ENCODE data around the gene MYL5. TPM values are rescaled to one million over a fixed set of nuclear protein-coding genes. Genes with fewer than 3 reads are reported as not detected.
A peak's percentile ranks its signal among the peaks of the same experiment; 100 is the strongest.

Gene MYL5
- total and polyA plus RNA-seq, 10 of the 15 experiments (the other 5 are each of a cell fraction or from before 2014, with no cell fraction given), result 1.2 to 13.8 (median 7.1) TPM

GRCh38 chr4:705278-706082 lies 31.1 kb downstream of the MYL5 start, which contains the start of gene PCGF3 (continued):
- TF ChIP-seq REST (IDR thresholded peaks at IDR 0.05; ENCODE audit: low read depth, low read length), result no peak
- no peak for TF ChIP-seq ESRRA (IDR thresholded peaks at IDR 0.05; ENCODE audit: low read length)
- TF ChIP-seq STAT1 (conservative IDR thresholded peaks at IDR 0.05), result no peak
- no peak for TF ChIP-seq ATF2 (IDR thresholded peaks at IDR 0.05; ENCODE audit: low read length)
- no peak for TF ChIP-seq SRF (IDR thresholded peaks at IDR 0.05; ENCODE audit: low read depth in 2 of 2, low read length in 2 of 2)
- TF ChIP-seq RELB (IDR thresholded peaks at IDR 0.05; ENCODE audit: low read depth), result no peak
- no peak for TF ChIP-seq PAX8 (IDR thresholded peaks at IDR 0.05)
- peak; percentile 84 for TF ChIP-seq GATAD2B (conservative IDR thresholded peaks at IDR 0.05; ENCODE audit: low read depth)
- TF ChIP-seq RAD21 (IDR thresholded peaks at IDR 0.05; ENCODE audit: insufficient read depth, low read depth, low read length), result no peak
- TF ChIP-seq NFYA (IDR thresholded peaks at IDR 0.05; ENCODE audit: borderline replicate concordance, low read depth, low read length), result no peak
- no peak for TF ChIP-seq SMC3 (IDR thresholded peaks at IDR 0.05; ENCODE audit: borderline replicate concordance, low read length)
- no peak for TF ChIP-seq ATF3 (IDR thresholded peaks at IDR 0.05; ENCODE audit: borderline replicate concordance, extremely low read depth, low read depth, low read length)
- no peak for TF ChIP-seq BCLAF1 (IDR thresholded peaks at IDR 0.05)
- no peak for TF ChIP-seq CBX5 (IDR thresholded peaks at IDR 0.05; ENCODE audit: low read depth)
- peak; percentile 31; the same call in 1 of the 2 replicates for TF ChIP-seq MAX (IDR thresholded peaks at IDR 0.05; ENCODE audit: low read depth, low read length)
- no peak for TF ChIP-seq FOS (IDR thresholded peaks at IDR 0.05; ENCODE audit: borderline replicate concordance, extremely low read depth, insufficient read length)
- no peak for TF ChIP-seq MLLT1 (IDR thresholded peaks at IDR 0.05)

Measured in GM12878 (cell line).